ENCODE results near the gene SCN1A.

DNA sequence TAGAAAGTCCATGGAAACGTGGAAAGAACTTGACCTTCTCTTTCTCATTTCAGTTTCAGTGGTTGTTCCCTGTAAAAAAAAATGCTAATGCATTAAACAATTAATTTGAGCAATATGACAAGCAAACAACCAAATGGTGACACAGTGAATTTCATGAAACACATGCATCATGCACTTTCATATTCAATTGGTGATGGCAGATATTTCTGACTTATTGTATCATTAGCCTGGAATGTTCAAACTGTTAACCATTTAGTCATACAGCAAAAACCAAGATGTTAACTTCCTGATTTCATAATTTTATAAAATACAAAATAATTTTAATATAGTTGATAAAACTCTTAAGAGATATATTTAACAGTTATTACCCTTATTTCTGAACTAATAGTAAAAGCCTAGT lies 85.5 kb downstream of the SCN1A start:
- TF ChIP-seq, protein P1, sequence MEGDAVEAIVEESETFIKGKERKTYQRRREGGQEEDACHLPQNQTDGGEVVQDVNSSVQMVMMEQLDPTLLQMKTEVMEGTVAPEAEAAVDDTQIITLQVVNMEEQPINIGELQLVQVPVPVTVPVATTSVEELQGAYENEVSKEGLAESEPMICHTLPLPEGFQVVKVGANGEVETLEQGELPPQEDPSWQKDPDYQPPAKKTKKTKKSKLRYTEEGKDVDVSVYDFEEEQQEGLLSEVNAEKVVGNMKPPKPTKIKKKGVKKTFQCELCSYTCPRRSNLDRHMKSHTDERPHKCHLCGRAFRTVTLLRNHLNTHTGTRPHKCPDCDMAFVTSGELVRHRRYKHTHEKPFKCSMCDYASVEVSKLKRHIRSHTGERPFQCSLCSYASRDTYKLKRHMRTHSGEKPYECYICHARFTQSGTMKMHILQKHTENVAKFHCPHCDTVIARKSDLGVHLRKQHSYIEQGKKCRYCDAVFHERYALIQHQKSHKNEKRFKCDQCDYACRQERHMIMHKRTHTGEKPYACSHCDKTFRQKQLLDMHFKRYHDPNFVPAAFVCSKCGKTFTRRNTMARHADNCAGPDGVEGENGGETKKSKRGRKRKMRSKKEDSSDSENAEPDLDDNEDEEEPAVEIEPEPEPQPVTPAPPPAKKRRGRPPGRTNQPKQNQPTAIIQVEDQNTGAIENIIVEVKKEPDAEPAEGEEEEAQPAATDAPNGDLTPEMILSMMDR (IDR thresholded peaks at IDR 0.05): no peak
- no peak for TF ChIP-seq EP300 (IDR thresholded peaks at IDR 0.05)
- no peak for TF ChIP-seq POLR2A (IDR thresholded peaks at IDR 0.05)
- no peak for TF ChIP-seq POLR2AphosphoS5 (IDR thresholded peaks at IDR 0.05)

All from sigmoid colon (tissue), 4 donors.